Fibroblast of gingiva (primary cell): ENCODE data around the gene VMO1.

Experiments used
- DNase-seq: peaks from one replicate; pipeline ENCODE4 v3.0.0-alpha.2; 2011; ENCODE audit warnings: low read depth

The VMO1 gene

GRCh38 chr17:4800462-4801196 lies 14.5 kb upstream of the VMO1 start:
- no peak for DNase-seq

GRCh38 chr17:4796552-4796920 lies 10.4 kb upstream of the VMO1 start:
- no peak for DNase-seq

DNA sequence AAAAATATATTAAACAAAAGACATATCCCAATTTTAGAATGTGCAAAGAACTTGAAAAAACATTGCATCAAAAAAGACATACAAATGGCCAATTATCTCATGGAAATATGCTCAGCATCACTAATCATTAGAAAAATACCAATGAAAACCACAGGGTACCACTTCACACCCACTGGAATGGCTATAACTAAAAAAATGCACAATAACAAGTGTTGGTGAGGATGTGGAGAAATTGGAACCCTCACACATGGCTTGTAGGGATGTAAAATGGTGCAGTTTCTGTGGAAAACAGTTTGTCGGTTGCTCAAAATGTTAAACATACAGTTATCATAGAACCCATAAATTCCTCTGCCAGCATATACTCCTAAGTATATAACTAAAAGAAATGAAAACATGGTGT lies 9.0 kb upstream of the VMO1 start:
- no peak for DNase-seq

DNA sequence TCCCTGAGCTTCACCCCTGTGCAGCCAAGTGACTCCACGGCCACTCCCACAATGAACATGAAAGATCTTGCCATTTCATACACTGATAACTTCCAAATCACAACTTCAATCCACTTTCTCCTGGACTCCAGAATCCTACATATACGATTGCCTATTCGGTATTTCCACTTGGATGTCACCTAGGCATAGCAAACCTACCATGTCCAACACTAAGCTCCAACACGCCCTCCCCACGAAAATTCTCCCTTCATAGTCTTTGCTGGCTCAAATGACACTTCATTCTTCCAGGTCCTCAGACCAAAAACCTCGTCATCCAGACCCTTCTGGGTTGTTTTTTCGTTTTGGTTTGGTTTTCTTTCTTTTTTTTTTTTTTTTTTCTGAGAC lies 4.5 kb upstream of the VMO1 start:
- DNase-seq, result no peak

GRCh38 chr17:4789951-4790704 lies 4.0 kb upstream of the VMO1 start:
- DNase-seq, result peak; percentile 83

GRCh38 chr17:4789701-4789950 lies 3.5 kb upstream of the VMO1 start:
- DNase-seq, result no peak

DNA sequence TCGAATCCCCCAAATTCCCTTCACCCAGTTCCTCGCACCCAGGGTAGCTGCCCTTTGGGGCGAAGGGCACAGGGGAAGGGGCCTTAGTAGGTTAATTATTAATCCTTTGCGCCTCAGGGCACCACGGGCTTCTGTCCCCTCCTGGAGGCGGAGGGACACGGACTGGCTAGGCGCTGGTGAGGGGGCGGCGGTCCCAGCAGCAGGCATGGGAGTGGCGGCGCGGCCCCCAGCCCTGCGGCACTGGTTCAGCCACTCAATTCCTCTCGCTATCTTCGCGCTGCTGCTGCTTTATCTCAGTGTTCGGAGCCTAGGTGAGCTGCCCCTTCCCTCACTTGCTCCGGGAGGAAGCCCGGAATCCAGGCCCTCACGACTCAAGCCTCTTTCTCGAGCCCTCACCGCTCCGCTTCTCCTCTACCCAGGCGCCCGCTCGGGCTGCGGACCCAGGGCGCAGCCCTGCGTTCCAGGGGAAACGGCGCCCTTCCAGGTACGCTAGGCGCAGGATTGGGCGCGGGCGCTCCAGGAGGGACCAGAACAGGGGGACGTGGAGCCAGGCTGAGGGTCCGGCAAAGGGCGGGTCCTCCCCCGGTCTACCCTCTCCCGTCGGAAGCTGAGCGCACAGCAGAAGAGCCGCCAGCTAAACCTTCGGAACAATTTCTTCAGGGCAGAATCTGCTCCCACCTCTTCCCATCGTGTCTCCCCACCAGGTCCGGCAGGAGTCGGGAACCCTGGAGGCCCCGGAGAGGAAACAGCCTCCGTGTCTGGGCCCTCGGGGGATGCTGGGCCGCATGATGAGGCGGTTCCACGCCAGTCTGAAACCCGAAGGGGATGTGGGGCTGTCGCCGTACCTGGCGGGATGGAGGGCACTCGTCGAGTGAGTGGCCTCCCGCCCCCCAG lies 2.9 kb upstream of the VMO1 start, which contains the start of gene GLTPD2:
Gene GLTPD2 (plus strand): TSS at position 158 of the 894 bp plus-strand sequence. CDS start 48 bp downstream, at position 206.
- no peak for DNase-seq

- peak; percentile 58 for DNase-seq
Observed at GRCh38 chr17:4788159-4788806, 2.1 kb upstream of the VMO1 start.

- DNase-seq, result no peak
Observed at GRCh38 chr17:4786516-4786915, 352 bp upstream of the VMO1 start.

DNA sequence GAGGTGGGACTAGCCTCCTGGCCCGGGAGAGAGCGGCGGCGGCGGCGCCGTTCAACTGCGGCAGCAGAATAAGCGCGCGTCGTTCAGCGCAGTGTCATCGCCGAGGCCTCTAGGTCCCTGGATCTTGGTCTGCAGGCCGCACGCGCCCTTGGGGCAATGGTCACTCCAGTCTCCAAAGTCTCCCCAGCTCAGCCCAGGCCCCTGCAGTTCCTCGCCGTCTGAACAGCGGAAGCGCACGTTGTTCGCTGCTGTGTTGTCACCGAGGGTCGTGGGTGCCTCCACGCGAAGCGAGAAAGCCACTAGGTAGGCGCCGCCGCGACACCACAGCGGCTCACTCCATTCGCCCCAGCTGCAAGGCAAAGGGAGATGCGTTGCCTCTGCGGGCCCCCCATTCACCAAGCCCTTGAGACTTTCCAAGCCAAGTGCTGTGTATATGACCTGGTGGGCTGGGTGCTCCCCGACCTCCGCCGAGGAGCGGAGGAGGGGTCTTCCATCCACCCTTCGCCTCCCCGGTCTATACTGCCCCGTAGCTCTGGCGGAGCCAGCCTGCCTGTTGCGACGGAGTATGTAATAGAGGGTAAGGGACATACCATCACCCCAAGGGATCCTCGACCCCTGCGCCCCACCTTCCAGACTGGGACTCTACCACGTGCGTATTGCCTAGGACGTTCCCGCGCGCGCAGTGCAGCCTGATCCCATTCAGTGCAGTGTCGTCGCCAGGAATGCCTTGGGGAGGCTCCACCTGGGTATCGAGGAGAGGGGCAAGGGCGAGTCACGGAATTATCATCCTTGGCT lies 656 bp downstream of the VMO1 start:
- DNase-seq, result no peak

GRCh38 chr17:4782652-4783051 lies 3.5 kb downstream of the VMO1 start:
- DNase-seq, result no peak

DNA sequence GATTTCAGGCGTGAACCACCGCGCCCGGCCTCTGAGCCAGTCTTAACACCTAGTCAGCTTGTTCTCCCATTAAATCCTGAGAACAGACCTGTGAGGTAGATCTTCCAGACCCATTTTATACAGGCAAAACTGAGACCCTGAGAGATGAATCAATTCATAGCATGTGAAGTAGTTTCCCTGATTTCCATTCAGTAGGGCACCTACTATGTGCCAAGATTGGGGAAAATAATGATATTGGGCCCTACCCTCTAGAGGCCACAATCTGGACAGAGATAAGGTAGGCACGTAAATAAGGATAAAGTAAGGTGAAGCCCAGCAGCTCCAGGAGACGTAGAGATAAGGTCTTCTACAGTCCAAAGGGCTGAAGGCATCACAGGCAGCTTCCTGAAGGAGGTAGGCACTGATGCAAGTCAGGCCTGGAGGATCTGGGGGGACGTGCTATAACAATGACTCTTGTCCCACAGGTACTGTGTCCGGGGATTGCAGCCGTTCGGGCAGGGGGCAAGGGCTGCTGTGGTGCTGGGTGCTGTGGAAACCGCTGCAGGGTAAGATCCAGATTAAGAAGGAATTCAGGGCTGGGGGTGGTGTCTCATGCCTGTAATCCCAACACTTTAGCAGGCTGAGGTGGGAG lies 5.7 kb downstream of the VMO1 start:
- no peak for DNase-seq

DNA sequence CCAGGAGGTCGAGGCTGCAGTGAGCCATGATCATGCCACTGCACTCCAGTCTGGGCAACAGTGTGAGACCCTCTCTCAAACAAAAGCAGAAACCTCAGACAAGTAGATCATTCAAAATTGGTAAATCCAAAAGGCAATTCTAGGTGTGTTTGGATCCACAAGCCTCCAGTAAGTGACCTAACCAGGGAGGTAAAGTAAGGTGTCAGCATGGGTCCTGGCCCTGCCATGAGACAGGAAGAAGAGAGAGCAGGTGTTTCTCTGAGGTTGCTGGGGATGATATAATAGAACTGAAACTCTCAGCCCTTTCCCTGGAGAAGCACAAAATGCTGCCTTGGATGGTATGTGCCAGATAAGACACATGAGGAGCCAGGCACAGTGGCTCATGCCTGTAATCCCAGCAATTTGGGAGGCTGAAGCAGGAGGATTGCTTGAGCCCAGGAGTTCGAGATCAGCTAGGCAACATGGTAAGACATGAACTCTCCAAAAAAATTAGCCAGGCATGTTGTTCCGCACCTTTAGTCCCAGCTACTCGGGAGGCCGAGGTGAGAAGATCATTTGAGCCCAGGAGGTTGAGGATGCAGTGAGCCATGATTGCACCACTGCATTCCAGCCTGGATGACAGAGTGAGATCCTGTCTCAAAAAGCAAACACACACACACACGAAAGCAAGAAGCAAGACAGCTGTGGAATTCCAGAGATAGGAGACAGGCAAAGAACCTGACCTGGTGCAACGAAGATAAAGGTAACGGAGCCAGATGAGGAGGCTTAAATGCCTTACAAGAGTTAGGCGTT lies 8.0 kb downstream of the VMO1 start:
- DNase-seq, result no peak

DNA sequence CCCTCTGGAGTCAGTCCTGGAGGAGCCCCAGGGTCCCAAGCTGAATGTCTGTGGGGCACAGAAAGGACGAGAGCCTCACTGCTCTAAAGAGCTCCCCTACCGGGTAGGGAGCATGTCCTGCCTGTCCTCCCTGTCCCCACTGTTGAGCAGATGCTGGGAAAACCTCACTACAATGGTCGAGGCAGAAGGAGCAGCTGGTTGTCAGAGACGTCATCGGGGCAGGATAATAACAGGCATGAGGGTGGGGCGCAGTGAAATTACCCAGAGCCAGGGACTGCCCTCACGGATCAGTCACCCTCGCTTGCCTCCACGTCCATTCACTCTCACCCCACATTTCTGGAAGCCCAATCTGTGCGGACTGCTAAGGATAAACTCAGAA lies 13.9 kb downstream of the VMO1 start:
- no peak for DNase-seq

DNA sequence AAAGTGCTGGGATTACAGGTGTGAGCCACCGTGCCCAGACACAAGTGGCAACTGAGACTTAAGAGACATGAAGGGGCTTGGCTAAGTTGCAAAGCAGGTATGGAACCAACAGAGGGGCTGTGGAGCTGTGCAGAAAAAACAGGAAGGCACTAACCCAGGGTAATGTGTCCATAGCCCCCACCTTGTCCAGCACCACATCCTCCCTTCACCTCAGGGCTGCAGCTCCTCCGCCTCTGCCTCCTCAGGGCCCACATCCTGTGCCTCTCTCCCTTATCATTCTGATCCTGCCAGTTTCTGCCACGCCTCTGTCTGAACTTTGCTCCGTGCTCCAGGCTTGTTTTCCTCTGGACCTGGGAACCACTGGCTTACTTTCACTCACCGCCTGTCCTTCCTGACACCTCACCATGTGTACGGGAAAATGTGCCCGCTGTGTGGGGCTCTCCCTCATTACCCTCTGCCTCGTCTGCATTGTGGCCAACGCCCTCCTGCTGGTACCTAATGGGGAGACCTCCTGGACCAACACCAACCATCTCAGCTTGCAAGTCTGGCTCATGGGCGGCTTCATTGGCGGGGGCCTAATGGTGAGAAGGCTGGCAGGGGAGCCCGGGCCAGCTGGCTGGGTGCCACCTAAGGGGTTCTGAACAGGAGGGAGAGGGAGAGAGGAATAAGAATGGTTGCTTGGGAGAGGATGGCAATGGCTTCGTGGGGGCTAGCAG lies 14.5 kb downstream of the VMO1 start, which contains the start of gene TM4SF5:
Gene TM4SF5 (plus strand): TSS at position 368 of the 716 bp plus-strand sequence. CDS start 37 bp downstream, at position 405.
- DNase-seq, result no peak

GRCh38 chr17:4769628-4770027 lies 16.5 kb downstream of the VMO1 start:
- DNase-seq, result no peak

DNA sequence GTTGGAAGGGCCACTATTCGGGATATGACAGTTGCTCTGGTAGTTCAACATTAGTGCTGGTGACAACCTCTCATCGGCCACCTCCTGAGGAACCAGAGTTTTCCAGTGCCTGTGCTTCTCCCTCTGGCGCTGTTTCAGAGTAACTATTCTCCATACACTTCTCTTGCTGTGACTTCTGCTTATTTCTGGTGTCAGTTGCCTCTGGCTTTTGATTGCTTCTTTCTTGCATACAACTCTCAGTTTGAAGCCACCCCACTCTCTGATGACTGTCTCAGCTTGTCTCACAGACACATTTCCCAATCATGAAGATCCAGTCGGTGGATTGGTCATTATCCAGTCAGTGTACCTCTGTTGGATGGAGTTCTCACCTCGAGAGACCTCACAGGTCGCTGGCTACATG lies 17.9 kb downstream of the VMO1 start:
- no peak for DNase-seq

- no peak for DNase-seq
Observed at GRCh38 chr17:4766723-4767122, 19.4 kb downstream of the VMO1 start.

- peak; percentile 70 for DNase-seq
Observed at GRCh38 chr17:4766201-4766600, 20.0 kb downstream of the VMO1 start.
